T-cell (primary cell): Measurements from ENCODE around the gene GLTP. TPM values are rescaled to one million over a fixed set of nuclear protein-coding genes. Genes with fewer than 3 reads are reported as not detected.
"Not testable (repeated sequence)": the region's sequence is repeated elsewhere in the genome, so short reads cannot be mapped to it uniquely, and the experiment has no call there.

Experiments
- ATAC-seq, 4 experiments: fragments of 200-7000 bp in 3 of 4; fragments of 150-1000 bp in 1 of 4; cut with Tn5 transposase; replicated peaks in 1 of 4; 1 replicate in 3 of 4; 2 replicates in 1 of 4; pipeline ENCODE4 v1.10.0; 2021; ENCODE audit warnings: moderate library complexity in 3 of 4, mild to moderate bottlenecking in 2 of 4, moderate number of reproducible peaks in 1 of 4
- CTCF ChIA-PET, 2 donors: fragments of 300-600 bp; sonication (Branson Sonifier 250); formaldehyde crosslinking; loops; one replicate each; lab custom pipeline; 2022; ENCODE audit warnings: antibody characterized with exemption in 2 of 2; lab: Charles Lee
- POLR2A ChIA-PET, 2 donors: fragments of 300-600 bp; sonication (Branson Sonifier 250); formaldehyde crosslinking; loops; one replicate each; lab custom pipeline; 2022; ENCODE audit warnings: antibody characterized with exemption in 2 of 2; lab: Charles Lee
- DNase-seq, 35 experiments: peaks; one replicate each; pipeline versions ENCODE4 v3.0.0 to v3.0.0-alpha.2; 2013 to 2023
- H3K27ac ChIP-seq: one replicate; pipeline ENCODE4 v1.5.1; 2013; ENCODE audit warnings: low read length
- H3K27me3 ChIP-seq, 2 experiments: replicated peaks in 1 of 2; 1 replicate in 1 of 2; 2 replicates in 1 of 2; pipeline versions ENCODE4 v1.6.1 to v1.7.0; 2013; ENCODE audit warnings: low read length in 1 of 2, mixed read lengths in 1 of 2; ENCODE audit not compliant: control insufficient read depth in 2 of 2, insufficient read depth in 2 of 2; ENCODE audit errors: extremely low read depth in 1 of 2
- H3K36me3 ChIP-seq, 2 donors: 1 replicate in 1 of 2; 2 replicates in 1 of 2; pipeline versions ENCODE4 v1.6.1 to v1.7.0; 2013; ENCODE audit warnings: low read length in 1 of 2; ENCODE audit not compliant: control insufficient read depth in 2 of 2, insufficient read depth in 1 of 2; ENCODE audit errors: extremely low read depth in 1 of 2
- H3K4me1 ChIP-seq, 2 experiments: 1 replicate in 1 of 2; 2 replicates in 1 of 2; pipeline versions ENCODE4 v1.6.1 to v1.7.0; 2013; ENCODE audit warnings: low read length in 2 of 2, mixed read lengths in 1 of 2; ENCODE audit not compliant: insufficient read depth in 2 of 2, control insufficient read depth in 1 of 2; ENCODE audit errors: extremely low read depth in 1 of 2
- H3K4me3 ChIP-seq, 2 donors: 1 replicate in 1 of 2; 2 replicates in 1 of 2; pipeline versions ENCODE4 v1.5.1 to v1.7.0; 2013; ENCODE audit warnings: mild to moderate bottlenecking in 2 of 2, low read length in 1 of 2, moderate library complexity in 1 of 2; ENCODE audit not compliant: control insufficient read depth in 1 of 2; ENCODE audit errors: extremely low read depth in 1 of 2
- H3K9me3 ChIP-seq: 2 replicates; pipeline ENCODE4 v1.7.0; 2013
- H3K27ac Mint-ChIP-seq, 2 donors: one replicate each; pipeline ENCODE4 v1.8.0; 2020 to 2021; ENCODE audit warnings: mild to moderate bottlenecking in 2 of 2, mixed read lengths in 2 of 2
- H3K27me3 Mint-ChIP-seq, 2 donors: one replicate each; pipeline ENCODE4 v1.8.0; 2021 to 2022; ENCODE audit warnings: mixed read lengths in 2 of 2
- H3K36me3 Mint-ChIP-seq: one replicate; pipeline ENCODE4 v1.8.0; 2021; ENCODE audit warnings: mixed read lengths
- H3K4me1 Mint-ChIP-seq, 3 donors: one replicate each; pipeline ENCODE4 v1.8.0; 2020 to 2022; ENCODE audit warnings: mixed read lengths in 3 of 3, mild to moderate bottlenecking in 1 of 3
- H3K4me3 Mint-ChIP-seq, 3 donors: one replicate each; pipeline ENCODE4 v1.8.0; 2020 to 2022; ENCODE audit warnings: mild to moderate bottlenecking in 3 of 3, mixed read lengths in 3 of 3, moderate library complexity in 3 of 3
- H3K9me3 Mint-ChIP-seq, 3 donors: one replicate each; pipeline ENCODE4 v1.8.0; 2020 to 2022; ENCODE audit warnings: mixed read lengths in 3 of 3
- WGBS: methylation state at CpG from one replicate; pipeline ENCODE4 v1.1.5; 2013; ENCODE audit warnings: missing lambda C conversion rate; ENCODE audit not compliant: insufficient coverage; 5-methylcytosine and 5-hydroxymethylcytosine counted together
- total RNA-seq, 35 experiments: library from RNA in 6 of 35; stranded (reverse) in 6 of 35; fragments of 120-200 nt in 1 of 35; gene quantifications; one replicate each; pipeline versions ENCODE4 v1.2.1 to v1.2.4 and lab custom pipeline; 2013 to 2026

The GLTP gene, protein sequence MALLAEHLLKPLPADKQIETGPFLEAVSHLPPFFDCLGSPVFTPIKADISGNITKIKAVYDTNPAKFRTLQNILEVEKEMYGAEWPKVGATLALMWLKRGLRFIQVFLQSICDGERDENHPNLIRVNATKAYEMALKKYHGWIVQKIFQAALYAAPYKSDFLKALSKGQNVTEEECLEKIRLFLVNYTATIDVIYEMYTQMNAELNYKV
- 10 to 100 TPM; 22.0 to 29.5 (median 23.8) TPM for total RNA-seq
- total RNA-seq (2013): 32.8 TPM
- 33.7 to 72.7 (median 49.9) reads per million in 29 experiments for total RNA-seq (lab: John Stamatoyannopoulos, UW)

DNA sequence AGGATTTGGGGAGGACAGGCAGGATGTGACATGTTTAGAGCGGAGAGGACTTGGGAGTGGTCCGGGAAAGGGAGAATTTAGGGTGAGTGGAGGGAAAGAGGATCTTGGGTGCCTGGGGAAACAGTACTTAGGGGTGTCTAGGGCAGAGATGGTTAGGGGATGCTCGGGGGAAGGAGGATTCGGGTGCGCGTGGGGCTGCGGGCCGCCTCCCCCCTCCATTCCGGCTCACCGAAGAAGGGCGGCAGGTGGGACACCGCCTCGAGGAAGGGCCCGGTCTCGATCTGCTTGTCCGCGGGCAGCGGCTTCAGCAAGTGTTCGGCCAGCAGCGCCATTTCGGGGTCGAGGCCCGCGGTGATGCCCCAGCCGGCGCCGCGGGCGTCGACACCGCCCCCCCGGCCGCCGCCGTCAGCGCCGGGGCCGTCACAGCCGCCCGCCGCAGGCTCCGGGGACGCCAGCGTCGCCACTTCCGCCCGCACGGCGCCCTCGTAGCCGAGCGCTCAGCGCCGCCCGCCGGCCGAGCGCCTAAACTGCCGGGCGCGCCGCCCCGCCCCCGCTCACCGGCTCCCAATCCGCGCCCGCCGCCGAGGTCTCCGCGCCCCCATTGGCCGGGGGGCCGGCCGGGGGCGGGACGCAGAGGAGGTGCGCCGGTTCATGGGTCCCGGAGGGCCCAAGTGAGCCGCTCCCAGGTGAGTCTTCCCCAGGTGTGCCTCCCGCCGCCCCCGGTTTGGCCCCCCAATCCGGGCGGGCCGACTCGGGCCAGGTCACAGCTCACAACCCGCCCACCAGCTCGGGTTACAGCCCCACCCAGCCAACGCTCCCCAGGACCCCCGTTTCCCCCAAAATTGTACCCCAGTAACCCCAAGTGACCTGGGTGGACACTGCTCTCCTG lies at the start of gene GLTP:
GLTP (minus strand) TSS at position 499 of the 889 bp plus-strand sequence; CDS start at position 332, 167 bp downstream.
- DNase-seq (peak; percentile 75 to 97 (median 87)), ATAC-seq (peak; percentile 94 to 99 (median 96))
- peak within 1 kb of the TSS; percentile 85 for H3K27ac ChIP-seq
- ChIA-PET CTCF (interaction anchor here in 1 of 2 donors (1.2 kb wide), 1 partner anchor 9 kb away, joined by 3 read pairs; no protein-coding TSS in a partner anchor), POLR2A (no interaction called here)
- no peaks in the 10 kb centered on the region for H3K9me3 ChIP-seq
- H3K4me1 ChIP-seq: peaks cover 16 to 41% of the 10 kb centered on the region in 2 experiments
- no peaks in the 10 kb centered on the region for H3K36me3 ChIP-seq
- Mint-ChIP-seq H3K27me3 (no peaks in the 10 kb centered on the region), H3K36me3 (no peaks in the 10 kb centered on the region), H3K4me3 (peak within 1 kb of the TSS; percentile 90 to 94 (median 91)), H3K27ac (peak within 1 kb of the TSS; percentile 84 to 95), H3K9me3 (no peaks in the 10 kb centered on the region), H3K4me1 (peaks cover 50 to 54% (median 52%) of the 10 kb centered on the region in 3 donors)
- peak within 1 kb of the TSS; percentile 88 to 91 for H3K4me3 ChIP-seq
- no peaks in the 10 kb centered on the region for H3K27me3 ChIP-seq
- under 1% methylated on average over 92 of the region's 92 CpGs for WGBS

DNA sequence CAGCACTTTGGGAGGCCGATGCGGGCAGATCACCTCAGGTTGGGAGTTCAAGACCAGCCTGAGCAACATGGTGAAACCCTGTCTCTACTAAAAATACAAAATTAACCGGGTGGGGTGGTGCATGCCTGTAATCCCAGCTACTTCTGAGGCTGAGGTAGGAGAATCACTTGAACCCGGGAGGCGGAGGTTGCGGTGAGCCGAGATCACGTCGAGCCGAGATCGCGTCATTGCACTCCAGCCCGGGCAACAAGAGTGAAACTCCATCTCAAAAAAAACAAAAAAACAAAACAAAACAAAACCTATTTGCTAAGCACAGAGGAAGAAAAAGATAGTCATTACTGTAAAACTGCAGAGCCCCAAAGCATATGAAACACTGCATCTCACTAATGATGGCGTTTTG lies 49.0 kb upstream of the GLTP start:
- H3K4me3 ChIP-seq, H3K27ac Mint-ChIP-seq, POLR2A ChIA-PET, H3K27me3 ChIP-seq, H3K4me1 Mint-ChIP-seq, ATAC-seq, H3K27ac ChIP-seq, H3K27me3 Mint-ChIP-seq, H3K4me1 ChIP-seq, H3K9me3 Mint-ChIP-seq, DNase-seq, H3K4me3 Mint-ChIP-seq, H3K9me3 ChIP-seq: not testable (repeated sequence)
- peaks cover 20 to 42% of the 10 kb centered on the region in 2 donors for H3K36me3 ChIP-seq
- H3K36me3 Mint-ChIP-seq: peaks cover 39% of the 10 kb centered on the region
- WGBS: 98% methylated on average over 7 of the region's 14 CpGs
- CTCF ChIA-PET: interaction anchor here (0.6 to 1.2 kb wide), 2 partner anchors 12 to 75 kb away, joined by 3 to 6 read pairs; no protein-coding TSS in a partner anchor

DNA sequence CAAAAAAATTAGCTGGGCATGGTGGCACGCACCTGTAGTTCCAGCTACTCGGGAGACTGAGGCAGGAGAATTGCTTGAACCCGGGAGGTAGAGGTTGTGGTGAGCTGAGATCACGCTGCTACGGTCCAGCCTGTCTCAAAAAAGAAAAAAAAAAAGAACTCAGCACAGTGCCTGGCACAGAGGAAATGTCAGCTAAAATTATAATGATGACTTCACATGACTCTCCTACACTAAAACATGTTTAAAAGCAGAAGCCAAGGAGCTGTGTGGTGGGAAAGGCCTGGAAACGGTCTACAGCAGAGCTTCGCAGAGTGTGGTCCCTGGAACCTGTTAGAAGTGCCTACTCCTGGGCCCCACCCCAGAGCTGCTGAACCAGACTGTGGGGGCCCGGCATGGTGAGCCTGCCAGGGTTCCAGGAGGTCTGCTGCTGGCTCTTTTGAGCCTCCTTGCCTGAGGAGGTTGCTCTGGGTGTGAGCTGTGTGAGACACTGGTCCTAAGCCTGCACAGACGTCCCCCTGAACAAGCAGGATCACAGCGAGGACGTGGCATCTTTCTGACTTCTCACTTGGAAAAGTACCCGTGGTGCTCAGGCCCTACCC lies 47.8 kb upstream of the GLTP start:
- ATAC-seq: no peak
- CTCF ChIA-PET: interaction anchor here in 1 of 2 donors (0.6 to 0.7 kb wide), 2 partner anchors 21 to 162 kb away, joined by 3 to 4 read pairs; no protein-coding TSS in a partner anchor

GRCh38 chr12:109927622-109928021 lies 47.3 kb upstream of the GLTP start:
- H3K27ac ChIP-seq: no peak overlapping the region
- Mint-ChIP-seq H3K27ac (peak overlapping the region; percentile 32 to 49), H3K9me3 (no peaks in the 10 kb centered on the region), H3K4me1 (peaks cover 0 to 3% (median 0%) of the 10 kb centered on the region in 3 donors), H3K36me3 (peaks cover 29% of the 10 kb centered on the region), H3K4me3 (no peak overlapping the region), H3K27me3 (no peaks in the 10 kb centered on the region)
- POLR2A ChIA-PET: no interaction called here
- WGBS: 60% methylated on average over 1 of the region's 8 CpGs
- ATAC-seq: peak in 3 of 4 experiments; percentile 37 to 59 (median 54)
- no peaks in the 10 kb centered on the region for H3K9me3 ChIP-seq
- DNase-seq: peak in 28 of 35 experiments; percentile 9 to 62 (median 27)
- no peaks in the 10 kb centered on the region for H3K4me1 ChIP-seq
- no peaks in the 10 kb centered on the region for H3K27me3 ChIP-seq
- no peak overlapping the region for H3K4me3 ChIP-seq
- H3K36me3 ChIP-seq: peaks cover 14 to 33% of the 10 kb centered on the region in 2 donors
- CTCF ChIA-PET: interaction anchor here in 1 of 2 donors (0.7 kb wide), 1 partner anchor 1655 kb away, joined by 9 read pairs; no protein-coding TSS in a partner anchor

More for the DNA sequence above, 47.8 kb upstream of the GLTP start:
- no peaks in the 10 kb centered on the region for H3K9me3 ChIP-seq
- POLR2A ChIA-PET: interaction anchor here in 1 of 2 donors (0.6 kb wide), 1 partner anchor 12 kb away, joined by 5 read pairs; no protein-coding TSS in a partner anchor
- H3K27me3 ChIP-seq: no peaks in the 10 kb centered on the region
- H3K9me3 Mint-ChIP-seq: no peaks in the 10 kb centered on the region
- H3K27ac ChIP-seq: no peak overlapping the region
- H3K27me3 Mint-ChIP-seq: no peaks in the 10 kb centered on the region
- H3K4me3 Mint-ChIP-seq: no peak overlapping the region
- no peak overlapping the region for H3K27ac Mint-ChIP-seq
- WGBS: 93% methylated on average over 6 of the region's 12 CpGs
- H3K4me1 Mint-ChIP-seq: peaks cover 0 to 3% (median 0%) of the 10 kb centered on the region in 3 donors
- H3K4me3 ChIP-seq: no peak overlapping the region
- H3K4me1 ChIP-seq: no peaks in the 10 kb centered on the region
- DNase-seq: no peak
- peaks cover 15 to 35% of the 10 kb centered on the region in 2 donors for H3K36me3 ChIP-seq
- peaks cover 33% of the 10 kb centered on the region for H3K36me3 Mint-ChIP-seq

- DNase-seq (no peak), ATAC-seq (no peak)
- H3K36me3 Mint-ChIP-seq: peaks cover 23% of the 10 kb centered on the region
- no peaks in the 10 kb centered on the region for H3K9me3 Mint-ChIP-seq
- Histone ChIP-seq H3K27ac (no peak overlapping the region), H3K36me3 (peaks cover 14 to 30% of the 10 kb centered on the region in 2 donors), H3K4me1 (no peaks in the 10 kb centered on the region), H3K4me3 (no peak overlapping the region), H3K9me3 (no peaks in the 10 kb centered on the region), H3K27me3 (no peaks in the 10 kb centered on the region)
- peaks cover 0 to 3% (median 0%) of the 10 kb centered on the region in 3 donors for H3K4me1 Mint-ChIP-seq
- H3K27ac Mint-ChIP-seq: no peak overlapping the region
- no peak overlapping the region for H3K4me3 Mint-ChIP-seq
- POLR2A ChIA-PET: no interaction called here
- H3K27me3 Mint-ChIP-seq: no peaks in the 10 kb centered on the region
- CTCF ChIA-PET: interaction anchor here in 1 of 2 donors (0.5 to 0.7 kb wide), 3 partner anchors 29 to 1656 kb away, joined by 3 to 9 read pairs (median 3); no protein-coding TSS in a partner anchor
- WGBS: 93% methylated on average over 7 of the region's 11 CpGs
Measured at GRCh38 chr12:109926488-109927210, 46.3 kb upstream of the GLTP start.
